ENCODE data around the gene BLACAT1.

The BLACAT1 gene

DNA sequence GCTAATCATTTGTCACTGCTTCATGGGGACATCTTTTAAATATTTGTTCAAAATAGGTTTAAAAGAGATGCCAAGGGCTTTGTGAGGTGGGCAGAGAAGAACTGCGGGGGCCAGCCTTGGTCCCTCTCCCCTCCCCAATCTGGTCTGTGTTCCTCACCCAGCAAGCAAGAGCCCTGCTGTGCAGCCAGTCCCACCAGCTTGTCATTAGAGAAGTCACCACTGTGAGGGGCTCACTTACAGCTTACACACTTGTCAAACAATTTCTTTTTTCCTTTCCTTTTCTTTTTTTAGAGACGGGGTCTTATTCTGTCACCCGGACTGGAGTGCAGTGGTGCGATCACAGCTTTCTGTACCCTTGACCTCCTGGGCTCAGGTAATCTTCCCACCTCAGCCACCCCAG, 38.3 kb upstream of the BLACAT1 start:
- DNase-seq (ENCODE audit: low read depth in 1 of 2, low spot score in 1 of 2), result no peak
- no peak overlapping the region for H3K4me3 ChIP-seq (replicated peaks; ENCODE audit: insufficient read depth, low read length)
- H3K27ac ChIP-seq (replicated peaks), result no peak overlapping the region
- TF ChIP-seq, protein P1, sequence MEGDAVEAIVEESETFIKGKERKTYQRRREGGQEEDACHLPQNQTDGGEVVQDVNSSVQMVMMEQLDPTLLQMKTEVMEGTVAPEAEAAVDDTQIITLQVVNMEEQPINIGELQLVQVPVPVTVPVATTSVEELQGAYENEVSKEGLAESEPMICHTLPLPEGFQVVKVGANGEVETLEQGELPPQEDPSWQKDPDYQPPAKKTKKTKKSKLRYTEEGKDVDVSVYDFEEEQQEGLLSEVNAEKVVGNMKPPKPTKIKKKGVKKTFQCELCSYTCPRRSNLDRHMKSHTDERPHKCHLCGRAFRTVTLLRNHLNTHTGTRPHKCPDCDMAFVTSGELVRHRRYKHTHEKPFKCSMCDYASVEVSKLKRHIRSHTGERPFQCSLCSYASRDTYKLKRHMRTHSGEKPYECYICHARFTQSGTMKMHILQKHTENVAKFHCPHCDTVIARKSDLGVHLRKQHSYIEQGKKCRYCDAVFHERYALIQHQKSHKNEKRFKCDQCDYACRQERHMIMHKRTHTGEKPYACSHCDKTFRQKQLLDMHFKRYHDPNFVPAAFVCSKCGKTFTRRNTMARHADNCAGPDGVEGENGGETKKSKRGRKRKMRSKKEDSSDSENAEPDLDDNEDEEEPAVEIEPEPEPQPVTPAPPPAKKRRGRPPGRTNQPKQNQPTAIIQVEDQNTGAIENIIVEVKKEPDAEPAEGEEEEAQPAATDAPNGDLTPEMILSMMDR (IDR thresholded peaks at IDR 0.05; ENCODE audit: insufficient read depth, low read length), result no peak
- TF ChIP-seq SPI1 (IDR thresholded peaks at IDR 0.05; ENCODE audit: borderline replicate concordance, low read depth), result no peak
- TF ChIP-seq GABPA (IDR thresholded peaks at IDR 0.05; ENCODE audit: low read depth), result no peak
- no peak for TF ChIP-seq REST (IDR thresholded peaks at IDR 0.05; ENCODE audit: insufficient replicate concordance, low read depth)
- TF ChIP-seq POLR2AphosphoS5 (IDR thresholded peaks at IDR 0.05; ENCODE audit: low read depth), result no peak
- peaks cover 9% of the 10 kb centered on the region for H3K27me3 ChIP-seq (ENCODE audit: insufficient read depth, poor library complexity, severe bottlenecking)

DNA sequence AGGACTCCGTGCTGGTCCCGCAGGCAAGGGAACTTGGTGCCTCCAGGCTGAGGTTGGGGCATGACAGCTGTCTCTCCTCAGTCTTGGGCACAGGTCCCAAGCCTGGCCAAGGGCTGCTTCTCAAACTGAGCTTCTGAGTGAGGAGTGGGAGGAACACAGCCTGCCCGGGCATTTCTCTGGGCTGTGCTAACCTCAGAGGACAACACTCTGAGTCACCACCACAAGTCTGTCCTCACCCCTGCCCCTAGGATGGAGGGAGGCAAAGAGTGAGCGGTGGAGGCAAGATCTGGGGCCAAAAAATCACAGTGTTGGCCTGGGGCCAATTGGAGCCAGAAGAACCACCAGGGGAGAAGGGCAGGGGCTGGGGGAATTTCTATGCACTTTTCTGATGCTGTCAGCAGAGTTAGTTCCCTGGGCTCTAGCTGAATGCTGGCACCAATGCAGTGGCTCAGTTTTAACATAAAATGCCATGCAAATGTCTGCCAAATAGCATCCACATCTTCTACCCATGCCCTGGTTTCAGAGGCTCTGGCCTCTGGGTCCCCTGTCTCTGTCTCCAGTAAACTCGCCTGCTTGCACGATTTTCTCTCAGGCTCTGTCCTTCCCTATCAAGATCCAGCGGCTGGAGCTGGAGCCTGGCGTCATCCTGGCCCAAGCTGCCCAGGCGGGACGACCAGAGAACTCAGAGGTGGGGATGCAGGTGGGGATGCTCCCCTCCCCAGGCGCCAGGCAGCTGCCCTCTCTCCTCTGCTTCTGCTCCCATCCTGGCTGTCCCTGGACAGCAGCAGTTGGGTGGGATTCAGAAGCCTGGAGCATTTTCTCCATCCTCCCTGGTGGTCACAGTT, 37.6 kb upstream of the BLACAT1 start:
- Histone ChIP-seq H3K4me3 (replicated peaks; ENCODE audit: insufficient read depth, low read length) (no peak overlapping the region), H3K27ac (replicated peaks) (no peak overlapping the region), H3K27me3 (ENCODE audit: insufficient read depth, poor library complexity, severe bottlenecking) (peaks cover 9% of the 10 kb centered on the region)
- no peak for DNase-seq (ENCODE audit: low read depth in 1 of 2, low spot score in 1 of 2)
- TF ChIP-seq POLR2AphosphoS5 (IDR thresholded peaks at IDR 0.05; ENCODE audit: low read depth) (no peak), REST (IDR thresholded peaks at IDR 0.05; ENCODE audit: insufficient replicate concordance, low read depth) (no peak), SPI1 (IDR thresholded peaks at IDR 0.05; ENCODE audit: borderline replicate concordance, low read depth) (no peak), GABPA (IDR thresholded peaks at IDR 0.05; ENCODE audit: low read depth) (no peak)
- TF ChIP-seq, protein P1 (IDR thresholded peaks at IDR 0.05; ENCODE audit: insufficient read depth, low read length), result no peak

DNA sequence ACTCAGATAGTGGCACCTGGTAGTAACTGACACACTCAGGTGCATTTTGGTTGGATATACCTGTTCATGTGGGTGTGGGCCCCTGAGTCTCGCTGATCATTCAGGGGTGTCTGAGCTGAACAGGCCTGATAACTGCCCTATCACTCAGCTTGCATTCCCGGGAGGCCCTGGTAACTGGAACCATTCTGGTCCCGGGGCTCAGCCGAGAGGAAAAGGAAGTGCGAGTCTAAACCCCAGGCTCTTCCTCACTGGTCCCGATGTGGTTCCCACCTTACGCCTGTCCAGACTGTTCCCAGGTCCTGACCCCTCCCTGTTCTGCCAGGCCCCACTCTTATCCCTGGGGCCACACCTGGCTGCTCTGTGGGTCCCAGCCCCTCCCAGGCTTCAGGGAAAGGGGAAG, 36.9 kb upstream of the BLACAT1 start:
- no peak for DNase-seq (ENCODE audit: low read depth in 1 of 2, low spot score in 1 of 2)
- no peak overlapping the region for H3K27ac ChIP-seq (replicated peaks)
- H3K27me3 ChIP-seq (ENCODE audit: insufficient read depth, poor library complexity, severe bottlenecking), result peaks cover 9% of the 10 kb centered on the region

More for the DNA sequence above, 36.9 kb upstream of the BLACAT1 start:
- no peak for TF ChIP-seq REST (IDR thresholded peaks at IDR 0.05; ENCODE audit: insufficient replicate concordance, low read depth)
- no peak for TF ChIP-seq SPI1 (IDR thresholded peaks at IDR 0.05; ENCODE audit: borderline replicate concordance, low read depth)
- TF ChIP-seq, protein P1 (IDR thresholded peaks at IDR 0.05; ENCODE audit: insufficient read depth, low read length), result no peak
- no peak for TF ChIP-seq POLR2AphosphoS5 (IDR thresholded peaks at IDR 0.05; ENCODE audit: low read depth)
- TF ChIP-seq GABPA (IDR thresholded peaks at IDR 0.05; ENCODE audit: low read depth), result no peak
- no peak overlapping the region for H3K4me3 ChIP-seq (replicated peaks; ENCODE audit: insufficient read depth, low read length)

Measured in HL-60 (cell line).